MCF 10A (cell line): ENCODE results near the gene CCL2. TPM values are rescaled to one million over a fixed set of nuclear protein-coding genes. Genes with fewer than 3 reads are reported as not detected.

Experiments used
- BruUV-seq: library from RNA; stranded (reverse); fragments of 400-500 nt; replicated peaks from 2 replicates; lab custom pipeline; 2021; lab: Mats Ljungman, UMichigan
- CTCF ChIA-PET: fragments of 300-600 bp; sonication (Branson Sonifier 250); formaldehyde crosslinking; extraction: SDS; loops from one replicate; lab custom pipeline; 2021; ENCODE audit warnings: antibody characterized with exemption, inconsistent platforms; lab: Yijun Ruan, JAX
- POLR2A ChIA-PET: fragments of 300-600, 350-650 bp; sonication (Branson Sonifier 250); formaldehyde crosslinking; extraction: SDS; loops from one replicate; lab custom pipeline; 2020; ENCODE audit warnings: antibody characterized with exemption, inconsistent platforms; lab: Yijun Ruan, JAX
- DNase-seq: peaks from one replicate; pipeline ENCODE4 v3.0.0-alpha.2; 2018; ENCODE audit not compliant: unreplicated experiment
- H3K27ac Mint-ChIP-seq: one replicate; pipeline ENCODE4 v1.8.0; 2022; ENCODE audit warnings: mild to moderate bottlenecking, low read depth, mixed read lengths; ENCODE audit not compliant: unreplicated experiment
- H3K27me3 Mint-ChIP-seq: one replicate; pipeline ENCODE4 v1.8.0; 2022; ENCODE audit warnings: mixed read lengths; ENCODE audit not compliant: insufficient read depth, unreplicated experiment
- H3K36me3 Mint-ChIP-seq: one replicate; pipeline ENCODE4 v1.8.0; 2022; ENCODE audit warnings: mild to moderate bottlenecking, moderate library complexity, mixed read lengths; ENCODE audit not compliant: insufficient read depth, unreplicated experiment
- H3K4me1 Mint-ChIP-seq: one replicate; pipeline ENCODE4 v1.8.0; 2022; ENCODE audit warnings: mixed read lengths; ENCODE audit not compliant: insufficient read depth, unreplicated experiment
- H3K4me3 Mint-ChIP-seq: one replicate; pipeline ENCODE4 v1.8.0; 2022; ENCODE audit warnings: mild to moderate bottlenecking, moderate library complexity, mixed read lengths; ENCODE audit not compliant: unreplicated experiment
- H3K9me3 Mint-ChIP-seq: one replicate; pipeline ENCODE4 v1.8.0; 2022; ENCODE audit warnings: mixed read lengths; ENCODE audit not compliant: unreplicated experiment
- CTCF ChIP-seq: fragments of 200-600 bp; IDR thresholded peaks from one replicate; pipeline ENCODE4 v1.8.0; 2022; ENCODE audit warnings: antibody characterized with exemption, mild to moderate bottlenecking; ENCODE audit not compliant: unreplicated experiment
- intact Hi-C: fragments of 100-400 bp; cut with micrococcal nuclease; formaldehyde crosslinking; loops from 2 replicates; pipeline ENCODE4 v1.14.1; 2022
- total RNA-seq: library from RNA; stranded (reverse); gene quantifications from 2 replicates; pipeline ENCODE4 v1.2.3, GENCODE V29; 2022

The CCL2 gene
- total RNA-seq, 1 experiment from 2014 or later = 1.0 TPM

GRCh38 chr17:34221411-34221810 lies 33.7 kb upstream of the CCL2 start:
- CTCF ChIA-PET = interaction anchor here (0.5 to 1.2 kb wide), 3 partner anchors 21 to 85 kb away, joined by 3 read pairs; no protein-coding TSS in a partner anchor
- POLR2A ChIA-PET = no interaction called here
- intact Hi-C loops = no loop called here
- H3K36me3 Mint-ChIP-seq = no peaks in the 10 kb centered on the region
- H3K4me1 Mint-ChIP-seq = no peaks in the 10 kb centered on the region
- no TSS peak for BruUV-seq
- H3K27ac Mint-ChIP-seq = no peak overlapping the region
- no peak for DNase-seq
- peaks cover 9% of the 10 kb centered on the region for H3K9me3 Mint-ChIP-seq
- no peak for TF ChIP-seq CTCF
- H3K4me3 Mint-ChIP-seq = no peak overlapping the region
- no peaks in the 10 kb centered on the region for H3K27me3 Mint-ChIP-seq

- no TSS peak for BruUV-seq
These were observed 32.2 kb upstream of the CCL2 start for GRCh38 chr17:34222722-34223497.

GRCh38 chr17:34225046-34225445 lies 30.0 kb upstream of the CCL2 start:
- no TSS peak for BruUV-seq
- DNase-seq = no peak
- no peak for TF ChIP-seq CTCF
- intact Hi-C loops = no loop called here
- Mint-ChIP-seq H3K27me3 (no peaks in the 10 kb centered on the region), H3K9me3 (peaks cover 18% of the 10 kb centered on the region), H3K27ac (no peak overlapping the region), H3K4me3 (no peak overlapping the region), H3K4me1 (no peaks in the 10 kb centered on the region), H3K36me3 (no peaks in the 10 kb centered on the region)
- CTCF ChIA-PET = interaction anchor here (1.0 kb wide), 1 partner anchor 136 kb away, joined by 3 read pairs; no protein-coding TSS in a partner anchor
- POLR2A ChIA-PET = no interaction called here

More at GRCh38 chr17:34222722-34223497, 32.2 kb upstream of the CCL2 start:
- H3K27ac Mint-ChIP-seq = no peak overlapping the region
- H3K9me3 Mint-ChIP-seq = peaks cover 11% of the 10 kb centered on the region
- no peak for TF ChIP-seq CTCF
- H3K27me3 Mint-ChIP-seq = no peaks in the 10 kb centered on the region
- H3K36me3 Mint-ChIP-seq = no peaks in the 10 kb centered on the region
- ChIA-PET CTCF (interaction anchor here (0.5 to 1.0 kb wide), 4 partner anchors 19 to 598 kb away, joined by 3 to 4 read pairs (median 3); no protein-coding TSS in a partner anchor), POLR2A (no interaction called here)
- intact Hi-C loops = no loop called here
- H3K4me3 Mint-ChIP-seq = no peak overlapping the region
- no peak for DNase-seq
- no peaks in the 10 kb centered on the region for H3K4me1 Mint-ChIP-seq

- Mint-ChIP-seq H3K36me3 (no peaks in the 10 kb centered on the region), H3K9me3 (peaks cover 18% of the 10 kb centered on the region), H3K27ac (no peak overlapping the region), H3K27me3 (no peaks in the 10 kb centered on the region), H3K4me1 (no peaks in the 10 kb centered on the region), H3K4me3 (no peak overlapping the region)
- ChIA-PET CTCF (interaction anchor here (1.4 kb wide), 1 partner anchor 25 kb away, joined by 4 read pairs; no protein-coding TSS in a partner anchor), POLR2A (interaction anchor here (0.6 kb wide), 1 partner anchor 963 kb away, joined by 3 read pairs; no protein-coding TSS in a partner anchor)
- DNase-seq = no peak
- no peak for TF ChIP-seq CTCF
- BruUV-seq = no TSS peak
- intact Hi-C loops = no loop called here
These were observed 28.9 kb upstream of the CCL2 start for GRCh38 chr17:34226011-34226743.
